CD4-positive, alpha-beta T cell treated with Interleukin-21 for 1 hour (primary cell): ENCODE results near the gene PYGL.
"Not testable (repeated sequence)": the region's sequence is repeated elsewhere in the genome, so short reads cannot be mapped to it uniquely, and the experiment has no call there.

ENCODE experiments used
- DNase-seq: peaks from one replicate; pipeline ENCODE4 v3.0.0-alpha.2; 2020

PYGL gene

GRCh38 chr14:50943943-50944646 lies at the start of gene PYGL:
PYGL (minus strand) TSS chr14:50944483; CDS start chr14:50944403, 80 bp downstream.
- DNase-seq: no peak

- no peak for DNase-seq
These were observed 41.6 kb upstream of the PYGL start for GRCh38 chr14:50985859-50986331.

GRCh38 chr14:50985124-50985858 lies 41.0 kb upstream of the PYGL start:
- no peak for DNase-seq

- DNase-seq: no peak
These were observed 39.9 kb upstream of the PYGL start for GRCh38 chr14:50984036-50984710.

GRCh38 chr14:50979941-50980850 lies 35.9 kb upstream of the PYGL start:
- no peak for DNase-seq

- DNase-seq: no peak
These were observed 34.6 kb upstream of the PYGL start for GRCh38 chr14:50978888-50979287.

- no peak for DNase-seq
These were observed 34.2 kb upstream of the PYGL start for GRCh38 chr14:50978529-50978871.

- DNase-seq: no peak
These were observed 33.7 kb upstream of the PYGL start for GRCh38 chr14:50977863-50978528.

GRCh38 chr14:50974118-50974517 lies 29.8 kb upstream of the PYGL start:
- no peak for DNase-seq

GRCh38 chr14:50972734-50973133 lies 28.5 kb upstream of the PYGL start:
- no peak for DNase-seq

- DNase-seq: no peak
These were observed 26.9 kb upstream of the PYGL start for GRCh38 chr14:50970886-50971781.

- no peak for DNase-seq
These were observed 23.5 kb upstream of the PYGL start for GRCh38 chr14:50967790-50968189.

- no peak for DNase-seq
These were observed 22.8 kb upstream of the PYGL start for GRCh38 chr14:50967103-50967502.

- DNase-seq: no peak
These were observed 20.6 kb upstream of the PYGL start for GRCh38 chr14:50964683-50965390.

GRCh38 chr14:50963919-50964318 lies 19.6 kb upstream of the PYGL start:
- DNase-seq: no peak

- DNase-seq: no peak
These were observed 17.4 kb upstream of the PYGL start for GRCh38 chr14:50961605-50962221.

- DNase-seq: no peak
These were observed 13.0 kb upstream of the PYGL start for GRCh38 chr14:50957296-50957695.

GRCh38 chr14:50956421-50956820 lies 12.1 kb upstream of the PYGL start:
- DNase-seq: not testable (repeated sequence)

- DNase-seq: no peak
These were observed 11.2 kb upstream of the PYGL start for GRCh38 chr14:50955373-50956043.
